Measurements from ENCODE around the gene FAM24A. TPM values are rescaled to one million over a fixed set of nuclear protein-coding genes. Genes with fewer than 3 reads are reported as not detected.

The FAM24A gene
- total RNA-seq, 1 experiment from 2014 or later = not detected

DNA sequence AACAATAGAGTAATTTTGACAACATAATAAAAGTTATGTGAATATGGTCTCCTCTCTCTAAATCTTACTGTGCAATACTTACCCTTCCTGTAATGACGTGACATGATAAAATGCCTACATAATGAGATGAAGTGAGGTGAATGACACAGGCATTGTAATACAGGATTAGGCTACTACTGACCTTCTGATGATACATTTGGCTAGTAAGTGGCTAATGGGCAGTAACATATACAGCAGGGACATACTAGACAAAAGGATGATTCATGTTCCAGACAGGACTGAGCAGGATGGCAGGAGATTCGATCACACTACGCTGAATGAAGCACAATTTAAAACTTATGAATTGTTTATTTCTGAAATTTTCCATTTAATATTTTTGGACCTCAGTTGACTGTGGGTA, 38.9 kb downstream of the FAM24A start:
- no peaks in the 10 kb centered on the region for H4K20me1 ChIP-seq (ENCODE audit: insufficient read depth)
- H3K79me2 ChIP-seq (ENCODE audit: low read depth) = 0 out of 2 replicates have a peak, but pooled peaks cover 6% of the 10 kb centered on the region
- ChIA-PET POLR2A (ENCODE audit: unreplicated experiment) (no interaction called here), CTCF (no interaction called here)
- no peak for DNase-seq
- no peaks in the 10 kb centered on the region for H3K36me3 ChIP-seq (ENCODE audit: low read depth)
- no peaks in the 10 kb centered on the region for H3K9me3 ChIP-seq (ENCODE audit: insufficient read depth, low read depth)
- H3K4me3 ChIP-seq = no peak overlapping the region
- H3K27ac ChIP-seq = no peak overlapping the region
- no peaks in the 10 kb centered on the region for H3F3A ChIP-seq (ENCODE audit: insufficient read depth, low read depth)
- BruUV-seq (replicated peaks) = no TSS peak
- H3K27me3 ChIP-seq (ENCODE audit: insufficient read depth, low read depth) = no peaks in the 10 kb centered on the region
- no peak overlapping the region for H2AFZ ChIP-seq
- H3K4me2 ChIP-seq = no peak overlapping the region
- no peaks in the 10 kb centered on the region for H3K4me1 ChIP-seq (replicated peaks; ENCODE audit: insufficient read depth)
- TF ChIP-seq EZH2 (IDR thresholded peaks at IDR 0.05; ENCODE audit: low read depth) = no peak
- TF ChIP-seq, protein P1, sequence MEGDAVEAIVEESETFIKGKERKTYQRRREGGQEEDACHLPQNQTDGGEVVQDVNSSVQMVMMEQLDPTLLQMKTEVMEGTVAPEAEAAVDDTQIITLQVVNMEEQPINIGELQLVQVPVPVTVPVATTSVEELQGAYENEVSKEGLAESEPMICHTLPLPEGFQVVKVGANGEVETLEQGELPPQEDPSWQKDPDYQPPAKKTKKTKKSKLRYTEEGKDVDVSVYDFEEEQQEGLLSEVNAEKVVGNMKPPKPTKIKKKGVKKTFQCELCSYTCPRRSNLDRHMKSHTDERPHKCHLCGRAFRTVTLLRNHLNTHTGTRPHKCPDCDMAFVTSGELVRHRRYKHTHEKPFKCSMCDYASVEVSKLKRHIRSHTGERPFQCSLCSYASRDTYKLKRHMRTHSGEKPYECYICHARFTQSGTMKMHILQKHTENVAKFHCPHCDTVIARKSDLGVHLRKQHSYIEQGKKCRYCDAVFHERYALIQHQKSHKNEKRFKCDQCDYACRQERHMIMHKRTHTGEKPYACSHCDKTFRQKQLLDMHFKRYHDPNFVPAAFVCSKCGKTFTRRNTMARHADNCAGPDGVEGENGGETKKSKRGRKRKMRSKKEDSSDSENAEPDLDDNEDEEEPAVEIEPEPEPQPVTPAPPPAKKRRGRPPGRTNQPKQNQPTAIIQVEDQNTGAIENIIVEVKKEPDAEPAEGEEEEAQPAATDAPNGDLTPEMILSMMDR (conservative IDR thresholded peaks at IDR 0.05) = no peak
- intact Hi-C loops (cut with micrococcal nuclease; ENCODE audit: unreplicated experiment) = no loop called here
- H3K9me2 ChIP-seq (ENCODE audit: insufficient read depth) = no peaks in the 10 kb centered on the region

- no peaks in the 10 kb centered on the region for H4K20me1 ChIP-seq (ENCODE audit: insufficient read depth)
- H3K9me3 ChIP-seq (ENCODE audit: insufficient read depth, low read depth) = no peaks in the 10 kb centered on the region
- H2AFZ ChIP-seq = peak within 1 kb of the TSS; percentile 95
- H3K27ac ChIP-seq = no peak within 1 kb of the TSS
- no peaks in the 10 kb centered on the region for H3K9me2 ChIP-seq (ENCODE audit: insufficient read depth)
- intact Hi-C loops (cut with micrococcal nuclease; ENCODE audit: unreplicated experiment) = loop anchor here (2.0 kb wide), 1 partner anchor 55 kb away; the partner anchor contains the start of genes ACADSB and IKZF5
- peak; percentile 86 for DNase-seq
- BruUV-seq (replicated peaks) = no TSS peak
- peak within 1 kb of the TSS; percentile 85 for H3K4me2 ChIP-seq
- H3K36me3 ChIP-seq (ENCODE audit: low read depth) = no peaks in the 10 kb centered on the region
- no peaks in the 10 kb centered on the region for H3K27me3 ChIP-seq (ENCODE audit: insufficient read depth, low read depth)
- H3K4me1 ChIP-seq (replicated peaks; ENCODE audit: insufficient read depth) = no peaks in the 10 kb centered on the region
- TF ChIP-seq, protein P1 (conservative IDR thresholded peaks at IDR 0.05) = no peak
- TF ChIP-seq EZH2 (IDR thresholded peaks at IDR 0.05; ENCODE audit: low read depth) = no peak
- CTCF ChIA-PET = no interaction called here
- peak within 1 kb of the TSS; percentile 71 for H3K4me3 ChIP-seq
- no peaks in the 10 kb centered on the region; the same call in 1 of the 2 replicates for H3F3A ChIP-seq (ENCODE audit: insufficient read depth, low read depth)
- 0 out of 2 replicates have a peak, but pooled peaks cover 6% of the 10 kb centered on the region for H3K79me2 ChIP-seq (ENCODE audit: low read depth)
- POLR2A ChIA-PET (ENCODE audit: unreplicated experiment) = interaction anchor here (0.6 kb wide), 1 partner anchor 1464 kb away, joined by 3 read pairs; no protein-coding TSS in a partner anchor
Observed at GRCh38 chr10:122953902-122954730, 43.7 kb downstream of the FAM24A start, which contains the start of gene C10orf88. TSS of gene C10orf88 (minus strand) at chr10:122954227. CDS start at chr10:122954178, 49 bp downstream.

- Histone ChIP-seq H3K9me2 (ENCODE audit: insufficient read depth) (no peaks in the 10 kb centered on the region), H3K9me3 (ENCODE audit: insufficient read depth, low read depth) (no peaks in the 10 kb centered on the region), H3K27ac (no peak overlapping the region), H3K4me3 (peak overlapping the region; percentile 71; the same call in 1 of the 2 replicates), H3F3A (ENCODE audit: insufficient read depth, low read depth) (no peaks in the 10 kb centered on the region; the same call in 1 of the 2 replicates), H3K79me2 (ENCODE audit: low read depth) (0 out of 2 replicates have a peak, but pooled peaks cover 6% of the 10 kb centered on the region), H3K36me3 (ENCODE audit: low read depth) (no peaks in the 10 kb centered on the region), H4K20me1 (ENCODE audit: insufficient read depth) (no peaks in the 10 kb centered on the region), H3K27me3 (ENCODE audit: insufficient read depth, low read depth) (no peaks in the 10 kb centered on the region), H3K4me2 (peak overlapping the region; percentile 85), H3K4me1 (replicated peaks; ENCODE audit: insufficient read depth) (no peaks in the 10 kb centered on the region), H2AFZ (peak overlapping the region; percentile 95; the same call in 1 of the 2 replicates)
- TF ChIP-seq EZH2 (IDR thresholded peaks at IDR 0.05; ENCODE audit: low read depth) = no peak
- TF ChIP-seq, protein P1 (conservative IDR thresholded peaks at IDR 0.05) = no peak
- CTCF ChIA-PET = no interaction called here
- no TSS peak for BruUV-seq (replicated peaks)
- DNase-seq = no peak
- intact Hi-C loops (cut with micrococcal nuclease; ENCODE audit: unreplicated experiment) = loop anchor here (2.0 kb wide), 1 partner anchor 54 kb away; the partner anchor contains the start of genes ACADSB and IKZF5
- POLR2A ChIA-PET (ENCODE audit: unreplicated experiment) = no interaction called here
Observed at GRCh38 chr10:122954731-122955050, 44.3 kb downstream of the FAM24A start.

All from PC-9 (cell line).